ENCODE results near the gene CDH5.
A peak's percentile ranks its signal among the peaks of the same experiment; 100 is the strongest.

Gene CDH5

GRCh38 chr16:66354034-66354909, 12.2 kb upstream of the CDH5 start:
- DNase-seq, result no peak

- no peak for DNase-seq
Observed at GRCh38 chr16:66355526-66355925, 11.0 kb upstream of the CDH5 start.

DNA sequence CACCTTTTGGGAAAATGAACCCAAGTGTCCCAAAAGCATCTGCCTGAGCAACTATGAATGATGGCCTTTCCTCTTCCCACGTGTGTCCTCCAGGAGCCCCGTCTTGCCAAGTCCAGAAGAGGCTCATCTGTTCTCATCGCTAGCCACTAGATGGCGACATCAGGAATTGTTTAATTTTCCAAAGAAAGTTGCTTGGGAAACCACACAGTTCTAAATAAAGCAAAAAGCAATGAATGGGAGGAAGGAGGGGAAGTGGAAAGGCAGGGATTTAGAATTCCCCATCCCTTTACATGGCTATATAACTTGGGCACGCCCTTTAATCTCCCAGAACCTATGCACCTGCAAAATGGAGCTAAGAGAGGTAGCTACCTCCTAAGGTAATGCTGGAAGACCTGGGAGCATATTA, 9.0 kb upstream of the CDH5 start:
- peak; percentile 78 for DNase-seq

- no peak for DNase-seq
Observed at GRCh38 chr16:66358231-66358630, 8.3 kb upstream of the CDH5 start.

GRCh38 chr16:66359012-66359411, 7.5 kb upstream of the CDH5 start:
- no peak for DNase-seq

DNA sequence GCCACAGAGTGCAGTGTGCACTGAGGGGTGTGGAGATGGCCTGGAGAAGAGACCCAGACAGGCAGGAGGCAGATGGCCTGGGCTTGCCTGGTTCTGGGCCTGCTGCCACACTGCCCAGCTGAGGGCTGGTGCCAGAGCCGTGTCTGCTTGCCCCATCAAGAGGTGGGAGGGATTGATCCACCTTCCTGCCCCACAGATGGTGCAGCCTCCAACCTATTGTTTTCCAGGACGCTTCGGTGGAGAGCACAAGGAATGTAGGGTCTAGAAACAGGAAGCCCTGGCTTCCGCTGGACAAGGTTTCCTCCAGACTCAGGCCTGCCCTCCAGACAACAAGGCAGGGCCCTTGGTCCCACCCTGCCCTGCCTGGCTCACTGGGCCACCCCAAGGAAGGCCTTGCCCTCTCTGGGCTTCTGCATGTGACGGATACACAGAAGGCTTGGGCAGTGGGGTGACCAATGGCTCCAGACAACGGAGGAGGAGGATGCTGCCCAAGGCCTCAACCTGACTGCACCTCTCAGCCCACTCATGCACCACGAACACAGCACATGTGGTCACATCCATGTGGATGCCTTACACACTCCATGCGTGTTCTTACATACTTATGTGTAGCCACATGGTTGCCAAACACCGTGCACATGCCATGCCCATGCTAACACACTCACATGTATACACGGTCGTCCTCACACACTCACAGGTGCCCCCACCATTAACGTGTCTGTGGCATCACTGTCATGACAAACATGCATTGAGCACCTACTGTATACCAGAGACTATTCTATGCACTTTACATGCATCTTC, 6.5 kb upstream of the CDH5 start:
- no peak for DNase-seq

- peak; percentile 65 for DNase-seq
Observed at GRCh38 chr16:66360624-66361324, 5.7 kb upstream of the CDH5 start.

- DNase-seq, result no peak
Observed at GRCh38 chr16:66361604-66362135, 4.8 kb upstream of the CDH5 start.

- no peak for DNase-seq
Observed at GRCh38 chr16:66363211-66363777, 3.2 kb upstream of the CDH5 start.

GRCh38 chr16:66364117-66364958, 2.2 kb upstream of the CDH5 start:
- peak; percentile 71 for DNase-seq

DNA sequence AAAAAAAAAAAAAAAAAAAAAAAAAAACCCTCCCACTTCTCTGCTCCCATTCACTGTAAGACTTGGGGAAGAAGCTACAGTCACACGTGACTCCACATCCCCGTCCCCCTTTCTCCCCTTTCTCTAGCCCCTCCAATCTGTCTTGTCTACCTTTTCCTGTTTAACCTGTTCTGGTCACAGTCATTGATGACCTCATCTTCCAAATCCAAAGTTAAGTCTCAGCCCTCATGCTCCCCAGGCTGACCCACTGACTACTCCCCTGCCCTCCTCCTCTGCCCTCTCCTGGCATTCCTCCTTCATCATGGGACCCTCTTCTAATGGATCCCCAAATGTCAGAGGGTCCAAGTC, 1.6 kb upstream of the CDH5 start:
- DNase-seq, result no peak

DNA sequence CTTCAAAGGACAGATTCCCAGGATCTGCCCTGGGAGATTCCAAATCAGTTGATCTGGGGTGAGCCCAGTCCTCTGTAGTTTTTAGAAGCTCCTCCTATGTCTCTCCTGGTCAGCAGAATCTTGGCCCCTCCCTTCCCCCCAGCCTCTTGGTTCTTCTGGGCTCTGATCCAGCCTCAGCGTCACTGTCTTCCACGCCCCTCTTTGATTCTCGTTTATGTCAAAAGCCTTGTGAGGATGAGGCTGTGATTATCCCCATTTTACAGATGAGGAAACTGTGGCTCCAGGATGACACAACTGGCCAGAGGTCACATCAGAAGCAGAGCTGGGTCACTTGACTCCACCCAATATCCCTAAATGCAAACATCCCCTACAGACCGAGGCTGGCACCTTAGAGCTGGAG, 840 bp upstream of the CDH5 start:
- DNase-seq, result peak; percentile 71

DNA sequence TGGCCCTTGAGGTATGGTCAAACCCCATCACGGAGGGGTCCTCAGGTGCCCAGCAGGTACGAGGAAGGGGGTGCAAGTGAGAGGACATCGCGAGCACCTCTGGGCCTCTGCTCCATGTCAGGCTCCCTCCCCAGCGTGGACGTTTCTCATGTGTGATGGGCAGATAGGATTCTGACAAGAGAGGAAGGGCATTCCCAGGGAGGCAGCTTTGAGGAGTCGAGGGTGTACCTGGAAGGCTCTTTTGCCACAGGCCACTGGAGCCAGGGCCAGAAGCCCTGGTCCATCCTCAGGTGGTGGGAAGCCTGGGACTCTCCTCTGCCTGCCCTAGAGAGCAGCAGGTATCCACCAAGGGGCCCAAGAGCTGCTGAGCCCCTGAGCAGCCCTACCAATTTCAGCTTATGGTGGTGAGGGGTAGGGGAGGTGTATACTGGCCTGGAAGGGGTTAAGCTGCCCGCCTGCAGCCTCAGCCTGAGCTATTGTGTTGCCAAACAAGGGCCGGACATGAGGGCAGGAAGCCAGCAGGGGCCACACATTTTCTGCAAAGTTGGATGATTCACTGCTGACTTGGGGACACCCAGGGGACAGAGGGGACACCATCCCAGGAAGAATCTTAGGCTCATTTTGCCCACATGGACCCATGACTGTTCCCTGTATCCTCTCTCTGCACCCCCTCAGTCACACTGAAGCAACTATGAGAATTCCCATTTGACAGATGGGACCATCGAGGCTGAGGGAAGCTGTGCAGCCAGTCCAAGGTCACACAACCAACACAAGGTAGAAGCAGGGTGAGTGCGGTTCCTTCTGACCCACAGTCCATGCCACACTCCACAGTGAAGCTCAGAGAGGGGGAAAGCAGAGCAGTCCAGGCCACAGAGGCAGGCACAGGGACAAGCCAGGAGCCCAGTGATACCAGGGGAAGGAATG, 1.7 kb downstream of the CDH5 start:
- DNase-seq, result no peak

GRCh38 chr16:66369055-66369592, 2.6 kb downstream of the CDH5 start:
- no peak for DNase-seq

GRCh38 chr16:66370786-66371684, 4.5 kb downstream of the CDH5 start:
- DNase-seq, result no peak

- no peak for DNase-seq
Observed at GRCh38 chr16:66372078-66372897, 5.8 kb downstream of the CDH5 start.

DNA sequence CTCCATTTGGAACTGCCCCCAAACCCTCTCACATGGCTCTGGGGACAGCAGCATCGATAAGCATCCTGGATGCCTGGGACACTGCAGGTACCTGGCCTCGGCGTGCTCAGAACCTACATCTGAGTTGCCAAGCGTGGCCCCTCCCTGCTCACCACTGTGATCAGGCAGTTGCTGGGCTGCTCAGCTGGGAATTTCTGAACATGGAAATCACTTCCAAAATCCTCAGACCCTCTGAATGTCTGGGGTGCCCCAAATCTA, 6.3 kb downstream of the CDH5 start:
- no peak for DNase-seq

DNA sequence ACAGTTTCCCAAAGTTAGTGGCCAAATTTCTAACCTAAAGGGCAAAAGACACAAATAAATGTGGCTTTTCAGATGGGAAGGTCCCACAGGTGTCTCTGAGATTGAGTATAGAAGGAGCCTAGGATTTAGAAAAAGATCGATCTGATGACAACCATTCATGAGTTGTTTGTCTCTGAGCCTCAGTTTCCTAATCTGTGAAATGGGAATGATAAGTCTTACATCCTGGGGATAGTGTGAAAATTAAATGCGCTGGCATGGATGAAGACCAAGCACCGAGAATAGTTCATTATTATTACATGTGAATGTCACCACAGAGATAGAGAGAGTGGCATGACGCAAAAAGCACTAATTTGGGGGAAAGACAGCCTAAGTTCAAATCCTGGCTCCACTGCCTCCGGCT, 7.2 kb downstream of the CDH5 start:
- no peak for DNase-seq

- DNase-seq, result no peak
Observed at GRCh38 chr16:66374176-66374575, 7.7 kb downstream of the CDH5 start.
